NCI-H345 (cell line): ENCODE data around the gene ALOX5.

ENCODE experiments used
- DNase-seq: peaks from one replicate; lab custom pipeline; 2025; lab: John Stamatoyannopoulos, UW

ALOX5 gene

DNA sequence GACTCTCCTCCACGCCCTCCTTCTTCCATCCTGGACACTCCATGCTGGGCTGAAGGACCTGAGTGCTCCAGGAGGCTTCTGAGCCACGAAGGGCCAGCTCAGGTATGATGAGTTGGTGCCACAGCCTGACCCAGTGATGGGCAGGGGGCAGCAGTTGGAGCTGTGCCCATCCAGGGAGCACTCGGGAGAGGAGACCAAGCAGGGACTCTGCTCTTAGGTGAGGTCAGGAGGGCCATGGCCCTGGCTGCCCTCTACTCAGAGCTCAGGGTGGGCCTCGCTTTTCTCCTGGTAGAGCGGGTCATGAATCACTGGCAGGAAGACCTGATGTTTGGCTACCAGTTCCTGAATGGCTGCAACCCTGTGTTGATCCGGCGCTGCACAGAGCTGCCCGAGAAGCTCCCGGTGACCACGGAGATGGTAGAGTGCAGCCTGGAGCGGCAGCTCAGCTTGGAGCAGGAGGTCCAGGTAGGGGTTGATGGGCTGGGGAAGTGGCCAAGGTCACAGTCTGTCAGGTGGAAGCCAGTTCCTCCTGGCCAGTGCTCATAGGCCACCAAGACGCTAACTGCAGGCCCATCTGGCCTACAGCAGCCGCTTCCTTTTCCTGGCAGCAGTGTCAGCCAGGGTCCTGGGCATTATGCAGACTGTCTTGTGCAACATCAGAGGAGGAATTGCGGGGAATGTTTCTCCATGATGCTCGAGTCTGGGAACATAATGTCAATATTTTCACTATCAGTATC lies 50.8 kb downstream of the ALOX5 start:
- DNase-seq = no peak

DNA sequence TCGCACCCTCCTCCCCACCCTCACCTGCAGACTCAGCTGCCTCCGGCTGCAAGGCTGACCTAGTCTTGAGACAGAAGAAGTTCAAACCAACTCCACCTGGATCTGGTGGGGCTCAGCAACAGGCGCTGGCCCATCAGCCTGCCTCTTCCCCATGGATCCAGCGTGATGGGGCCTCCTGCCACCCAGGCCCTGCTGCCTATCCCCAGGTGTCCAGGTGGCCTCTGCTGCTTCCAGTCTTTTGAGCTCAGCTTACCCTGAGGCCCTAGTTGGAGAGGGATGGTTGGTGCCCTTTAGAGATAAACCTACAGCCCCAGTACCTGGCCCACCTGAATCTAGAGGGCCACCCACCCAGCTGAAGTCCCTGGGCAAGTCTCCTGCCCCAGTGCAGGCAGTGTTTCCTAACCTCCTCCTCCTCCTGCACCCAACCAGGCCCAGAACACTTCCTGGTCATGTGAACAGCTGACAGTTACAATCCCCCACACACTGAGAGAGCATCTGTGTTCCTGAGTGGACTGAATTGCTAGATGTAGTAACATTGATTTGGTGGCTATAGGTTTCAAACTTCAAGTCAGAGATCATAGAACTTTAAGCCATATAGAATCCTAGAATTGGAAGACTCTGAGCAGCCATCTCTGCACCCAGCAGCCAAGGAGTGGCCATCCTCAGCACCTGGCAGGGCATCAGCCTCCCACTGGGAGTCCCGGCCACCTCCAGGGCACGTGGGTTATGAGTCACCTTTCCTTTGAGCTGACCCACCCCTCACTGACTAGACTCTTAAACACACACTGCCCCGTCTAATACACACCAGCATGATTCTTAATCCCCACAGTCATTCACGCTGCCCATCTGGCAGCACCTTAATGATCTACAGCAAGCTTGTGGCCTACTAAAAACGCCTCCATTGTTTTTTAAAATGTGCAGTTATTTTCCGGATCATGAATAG lies 51.9 kb downstream of the ALOX5 start:
- no peak for DNase-seq

DNA sequence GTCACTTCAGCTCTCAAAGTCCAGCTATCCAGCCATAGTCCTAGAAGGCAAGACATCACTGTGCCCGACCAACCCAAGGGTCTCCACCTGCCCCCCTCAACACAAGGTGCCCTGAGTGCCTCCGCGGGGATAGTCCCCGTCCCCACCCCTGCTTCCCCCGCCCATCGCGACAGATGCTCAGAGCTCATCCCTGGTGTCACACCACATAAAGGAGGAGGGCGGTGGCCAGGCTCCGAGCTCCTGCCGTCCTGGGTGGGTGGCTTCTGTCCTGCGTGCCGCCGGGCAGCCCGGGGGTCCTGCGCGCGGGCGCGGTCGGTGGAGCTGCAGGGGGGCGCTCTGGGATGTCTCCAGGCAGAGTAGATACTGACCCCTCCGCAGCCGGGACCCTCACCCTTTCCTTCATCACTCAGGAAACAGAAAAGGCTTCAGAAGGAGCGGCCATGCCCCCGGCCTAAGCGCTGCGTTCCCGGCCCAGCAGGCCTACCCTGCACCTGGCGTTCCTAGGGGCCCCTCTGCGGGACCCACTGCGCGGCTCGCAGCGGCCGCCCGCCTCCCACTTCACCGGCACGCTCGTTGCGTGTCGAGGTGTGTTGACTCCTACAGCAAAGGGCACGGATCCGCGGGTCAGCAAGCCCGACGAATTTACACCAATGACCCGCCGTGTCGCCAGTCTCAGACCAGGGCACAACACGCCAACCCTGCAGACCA lies 53.4 kb downstream of the ALOX5 start:
- no peak for DNase-seq

DNA sequence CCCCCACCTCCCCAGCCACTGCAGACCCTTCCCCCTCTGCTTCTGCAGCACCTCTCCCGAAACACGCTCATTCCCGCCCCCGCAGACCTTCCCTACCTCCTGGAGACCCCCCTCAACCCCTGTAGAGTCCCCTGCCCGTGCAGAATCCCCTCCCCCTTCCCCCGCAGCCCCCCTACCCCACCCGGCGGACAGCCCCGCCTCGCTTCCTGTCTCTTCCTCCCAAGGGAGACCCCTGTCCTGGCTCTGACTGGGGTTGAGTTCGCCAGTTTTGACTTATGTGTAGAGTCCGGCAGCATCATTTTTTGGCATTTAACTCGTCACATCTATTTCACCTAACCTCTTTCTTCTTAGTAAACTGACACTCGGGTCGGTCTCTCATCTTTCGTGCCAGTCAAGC lies 54.0 kb downstream of the ALOX5 start:
- no peak for DNase-seq

DNA sequence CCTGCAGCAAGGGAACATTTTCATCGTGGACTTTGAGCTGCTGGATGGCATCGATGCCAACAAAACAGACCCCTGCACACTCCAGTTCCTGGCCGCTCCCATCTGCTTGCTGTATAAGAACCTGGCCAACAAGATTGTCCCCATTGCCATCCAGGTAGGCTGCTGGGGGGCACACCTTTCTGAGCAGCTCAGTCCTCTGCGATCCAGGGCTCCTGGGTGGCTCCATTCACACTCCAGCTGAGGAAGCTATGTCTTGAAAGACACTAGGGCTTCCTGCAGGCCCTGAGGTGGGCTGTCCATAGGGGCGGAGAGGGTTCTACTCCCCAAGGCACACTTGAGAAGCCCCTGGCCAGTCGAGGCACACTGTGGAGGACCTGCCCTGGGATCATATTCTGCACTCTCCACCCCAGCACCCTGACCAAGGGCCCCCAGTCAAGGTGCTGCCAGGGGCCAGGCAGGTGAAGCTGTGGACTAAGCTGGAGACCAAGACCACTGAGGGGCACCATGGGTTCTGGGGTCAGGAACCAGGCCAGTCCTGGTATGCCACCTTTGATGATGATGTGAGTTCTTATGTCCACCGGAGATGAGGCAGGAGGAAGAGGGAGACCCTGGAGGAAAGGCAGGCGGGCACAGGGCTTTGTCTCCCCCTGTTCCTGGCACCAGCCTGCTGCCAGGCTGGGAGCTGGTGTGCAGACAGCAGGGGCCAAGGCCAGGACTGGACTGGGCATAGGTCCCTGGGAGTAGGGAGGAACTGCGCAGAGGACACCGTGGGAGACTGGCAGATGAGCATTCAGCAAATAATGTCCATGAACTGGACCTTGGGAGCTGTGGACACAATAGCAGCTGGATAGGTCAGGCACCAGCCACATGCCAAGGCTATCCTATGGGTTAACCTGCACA lies 54.8 kb downstream of the ALOX5 start:
- DNase-seq = no peak

DNA sequence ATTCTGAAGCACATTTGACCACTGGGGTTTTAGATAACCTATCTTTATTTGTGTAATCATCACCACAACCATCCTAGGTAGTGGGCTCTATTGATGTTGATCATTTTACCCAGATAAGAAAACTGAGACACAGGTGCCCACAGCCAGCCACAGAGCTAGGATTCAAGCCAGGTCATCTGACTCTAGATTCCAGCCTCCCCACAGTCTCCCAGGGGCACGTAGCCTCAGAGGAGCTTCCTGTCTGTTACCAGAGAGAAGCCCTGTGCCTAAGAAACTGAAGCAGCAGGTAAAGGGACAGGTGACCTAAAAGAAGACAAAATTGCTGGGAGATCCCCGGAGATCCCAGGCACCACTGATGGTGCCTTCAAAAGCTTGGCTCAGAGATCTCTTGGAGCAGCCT lies 55.8 kb downstream of the ALOX5 start:
- DNase-seq = no peak

DNA sequence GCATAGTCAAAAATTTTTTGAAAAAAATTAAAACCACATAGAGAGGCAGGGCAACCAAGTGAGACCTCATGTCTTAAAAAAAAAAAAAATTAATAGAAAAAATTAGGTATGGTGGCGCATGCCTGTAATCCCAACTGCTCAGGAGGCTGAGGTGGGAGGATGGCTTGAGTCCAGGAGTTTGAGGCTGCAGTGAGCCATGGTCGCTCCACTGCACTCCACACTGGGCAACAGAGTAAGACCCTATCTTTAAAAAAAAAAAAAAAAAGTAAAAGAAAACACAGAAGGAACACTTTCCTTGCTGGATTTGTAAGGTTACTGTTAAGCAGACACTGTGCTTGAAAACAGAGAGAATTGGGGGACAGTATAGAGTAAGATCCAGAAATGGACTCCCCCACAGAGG lies 58.1 kb downstream of the ALOX5 start:
- DNase-seq = no peak

DNA sequence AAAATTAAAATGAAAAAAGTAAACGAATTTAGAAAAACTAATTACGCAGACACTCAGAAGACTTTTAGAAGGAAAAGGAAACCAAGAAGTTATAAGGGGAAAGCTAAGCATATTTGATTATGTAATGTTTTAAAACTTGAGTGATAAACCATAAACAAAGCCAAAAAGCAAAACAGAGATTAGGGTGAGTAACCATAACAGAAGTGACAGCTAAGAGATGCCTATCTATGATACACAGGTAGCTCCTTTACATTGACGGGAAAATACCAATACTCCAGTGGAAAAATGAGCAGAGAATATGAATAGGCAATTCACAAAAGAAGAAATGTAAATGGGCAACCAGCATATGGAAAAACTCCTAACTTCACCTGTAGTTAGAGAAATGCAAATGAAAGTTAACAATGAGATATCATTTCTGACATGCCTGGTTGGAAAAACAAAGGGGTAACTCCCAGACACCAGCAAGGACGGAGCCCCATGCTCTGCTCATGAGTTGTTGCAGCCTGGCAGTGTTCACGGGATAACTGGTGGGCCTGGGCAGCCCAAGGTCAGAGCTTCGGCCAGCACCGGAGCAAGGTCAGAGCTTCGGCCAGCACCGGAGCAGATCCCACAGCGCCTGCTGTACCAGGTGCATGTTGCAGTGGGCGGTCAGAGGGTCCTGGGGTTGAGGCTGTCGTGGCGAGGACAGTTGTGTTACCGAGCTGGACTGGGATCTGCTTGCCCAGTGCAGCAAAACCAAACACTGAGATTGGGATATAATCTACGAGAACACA lies 58.9 kb downstream of the ALOX5 start:
- no peak for DNase-seq

DNA sequence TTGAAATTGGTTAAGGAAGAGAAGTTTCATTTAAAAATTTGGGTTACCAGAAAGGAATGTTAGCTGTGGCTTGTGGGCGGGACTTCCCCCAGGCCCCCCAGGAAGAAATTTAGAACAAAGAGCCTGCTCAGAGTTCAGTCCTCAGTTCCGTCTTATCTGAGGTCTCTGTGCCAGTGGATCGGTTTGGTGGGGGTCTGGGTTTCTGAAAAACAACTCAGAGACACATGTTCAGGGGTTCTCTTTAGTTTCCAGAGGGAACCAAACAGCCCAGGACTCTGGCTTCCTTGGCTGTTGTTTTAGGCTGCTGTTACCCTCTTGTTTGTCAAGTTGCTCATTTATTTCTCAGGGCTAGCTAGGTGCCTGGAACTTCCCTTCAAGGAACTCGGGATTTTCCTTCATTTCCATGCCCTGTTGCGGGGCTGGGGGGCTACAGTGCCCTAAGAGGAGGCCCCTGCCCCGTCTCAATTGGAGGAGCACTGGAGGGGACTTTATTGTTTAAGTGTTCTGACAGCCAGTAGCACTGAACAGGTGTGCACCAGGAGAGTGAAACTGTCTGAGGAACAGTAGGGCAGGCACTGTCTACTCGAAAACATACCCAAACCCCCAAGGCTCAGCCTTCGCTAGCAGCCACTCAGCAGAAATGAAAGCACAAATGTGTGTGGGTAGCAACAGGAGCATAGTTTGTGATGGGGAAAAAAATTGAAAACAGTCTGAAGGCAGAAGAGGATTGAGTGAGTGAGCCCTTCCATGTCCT lies 59.9 kb downstream of the ALOX5 start:
- DNase-seq = no peak

DNA sequence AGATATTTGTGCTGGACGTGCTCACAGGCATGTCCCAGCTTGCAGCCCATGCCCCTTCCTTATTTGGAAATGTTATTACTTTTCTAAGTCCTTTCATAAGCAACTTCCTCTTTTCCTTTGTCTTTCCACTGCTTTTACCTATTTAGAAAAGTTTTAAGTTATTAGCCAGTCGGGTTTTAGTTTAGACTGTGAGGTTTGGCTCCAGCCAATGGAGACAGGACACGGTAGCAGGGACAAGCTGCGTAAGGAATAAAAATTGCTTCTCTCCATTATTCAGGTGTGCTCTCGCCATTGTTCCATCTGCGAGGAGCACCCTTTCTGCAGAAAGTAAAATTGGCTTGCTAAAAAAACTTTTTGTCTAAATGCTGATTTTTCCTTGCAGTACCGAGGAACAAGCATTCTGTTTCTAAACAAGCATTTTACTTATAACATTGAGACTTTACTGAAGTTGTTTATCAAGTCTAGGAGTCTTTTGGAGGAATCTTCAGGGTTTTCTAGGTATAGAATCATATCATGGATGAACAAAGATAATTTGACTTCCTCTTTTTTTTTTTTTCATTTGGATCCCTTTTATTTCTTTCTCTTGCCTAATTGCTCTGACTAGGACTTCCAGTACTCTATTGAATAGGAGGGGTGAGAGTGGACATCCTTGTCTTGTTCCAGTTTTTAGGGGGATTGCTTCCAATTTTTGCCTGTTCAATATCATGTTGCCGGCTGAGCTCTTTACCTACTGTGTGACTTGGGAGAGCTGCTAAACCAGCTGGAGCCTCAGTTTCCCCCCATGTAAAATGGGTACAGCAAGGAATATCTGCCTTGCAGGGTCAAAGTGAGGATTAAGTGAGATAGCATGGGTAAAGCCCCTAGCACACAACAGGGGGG lies 63.8 kb downstream of the ALOX5 start:
- DNase-seq = no peak

DNA sequence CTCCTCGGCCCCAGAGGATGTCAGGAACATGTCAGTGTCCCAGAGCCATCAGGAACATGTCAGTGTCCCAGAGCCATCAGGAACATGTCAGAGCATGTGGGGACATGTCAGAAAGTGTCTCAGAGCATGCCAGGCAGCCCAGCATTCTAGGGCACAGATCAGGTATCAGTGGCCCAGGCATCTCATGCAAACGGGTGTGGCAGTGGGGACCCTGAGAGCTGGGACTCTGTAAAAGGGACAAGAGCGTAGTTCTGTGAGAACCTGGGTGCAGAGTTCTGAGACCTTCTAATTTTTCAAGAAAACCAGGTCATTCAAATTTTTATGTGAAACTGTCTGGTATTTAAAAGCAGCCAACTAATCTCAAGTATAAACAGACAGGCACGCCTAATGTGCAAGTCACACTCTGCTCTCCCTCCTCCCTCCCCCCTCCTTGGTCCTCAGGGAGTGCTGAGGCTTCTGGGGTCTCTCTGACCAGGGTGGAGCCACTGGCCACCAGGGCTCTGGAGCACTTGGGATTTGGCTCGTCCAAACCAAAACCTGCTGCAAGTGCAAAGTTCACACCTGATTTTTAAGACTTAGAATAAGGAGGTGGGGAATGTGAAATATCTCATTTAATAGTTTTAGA lies 64.6 kb downstream of the ALOX5 start:
- no peak for DNase-seq

DNA sequence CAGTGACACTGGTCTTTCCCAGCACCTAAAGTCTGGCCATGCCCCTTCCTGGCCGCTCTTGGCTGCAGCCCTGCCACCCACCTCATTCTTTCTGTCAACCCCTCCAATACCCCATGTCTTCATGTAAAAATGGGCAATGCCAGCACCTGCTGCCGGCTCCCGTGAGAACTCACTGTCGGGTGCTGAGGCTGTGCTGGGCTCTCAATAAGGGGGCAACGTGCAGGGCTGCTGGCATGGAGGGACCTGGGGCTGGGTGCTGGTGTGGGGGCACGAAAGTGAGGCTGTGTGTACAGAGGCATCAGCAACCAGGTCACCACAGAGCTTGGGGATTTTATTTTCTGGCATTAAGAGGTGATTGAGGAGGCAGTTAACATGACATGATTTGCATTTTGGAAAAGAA lies 65.3 kb downstream of the ALOX5 start:
- no peak for DNase-seq

DNA sequence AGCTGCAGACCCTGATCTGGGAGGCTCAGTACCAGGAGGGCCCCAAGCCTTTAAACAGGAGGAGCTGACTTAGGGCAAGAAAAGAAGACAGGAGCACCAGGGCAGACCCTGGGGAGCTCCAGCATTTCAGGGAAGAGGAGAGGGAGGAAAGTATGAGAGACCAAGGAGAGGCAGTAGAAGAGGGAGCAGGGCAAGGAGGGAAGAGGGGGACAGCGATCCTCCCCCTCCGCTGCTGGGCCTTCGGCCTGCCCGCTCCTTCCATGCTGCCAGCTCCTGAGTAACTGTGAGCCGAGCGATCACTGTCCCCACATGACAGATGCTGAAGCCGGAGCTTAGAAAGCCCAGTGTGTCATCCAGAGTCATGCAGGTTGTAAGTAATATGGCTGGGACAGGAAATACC lies 65.9 kb downstream of the ALOX5 start:
- DNase-seq = no peak

DNA sequence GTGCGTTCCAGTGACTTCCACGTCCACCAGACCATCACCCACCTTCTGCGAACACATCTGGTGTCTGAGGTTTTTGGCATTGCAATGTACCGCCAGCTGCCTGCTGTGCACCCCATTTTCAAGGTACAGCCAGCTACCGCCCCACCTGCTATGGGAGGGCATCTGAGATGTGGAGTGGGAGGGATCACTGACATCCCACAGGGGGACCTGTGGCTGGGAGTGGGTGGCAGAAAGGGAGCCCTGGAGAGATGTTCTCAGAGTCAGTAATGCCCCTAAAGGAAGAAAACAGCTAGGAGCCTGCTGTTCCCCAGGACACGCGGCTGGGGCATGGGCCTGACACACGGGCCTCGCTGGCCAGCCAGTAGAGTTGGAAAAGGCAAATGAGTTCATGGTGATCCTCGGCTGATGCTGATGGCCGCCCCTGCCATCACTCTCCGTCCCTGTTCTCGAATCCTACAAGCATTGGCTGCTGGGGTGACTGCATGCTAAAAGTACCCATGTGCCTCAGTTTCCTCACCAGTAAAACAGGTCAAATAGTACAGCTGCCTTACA lies 66.6 kb downstream of the ALOX5 start:
- DNase-seq = no peak

DNA sequence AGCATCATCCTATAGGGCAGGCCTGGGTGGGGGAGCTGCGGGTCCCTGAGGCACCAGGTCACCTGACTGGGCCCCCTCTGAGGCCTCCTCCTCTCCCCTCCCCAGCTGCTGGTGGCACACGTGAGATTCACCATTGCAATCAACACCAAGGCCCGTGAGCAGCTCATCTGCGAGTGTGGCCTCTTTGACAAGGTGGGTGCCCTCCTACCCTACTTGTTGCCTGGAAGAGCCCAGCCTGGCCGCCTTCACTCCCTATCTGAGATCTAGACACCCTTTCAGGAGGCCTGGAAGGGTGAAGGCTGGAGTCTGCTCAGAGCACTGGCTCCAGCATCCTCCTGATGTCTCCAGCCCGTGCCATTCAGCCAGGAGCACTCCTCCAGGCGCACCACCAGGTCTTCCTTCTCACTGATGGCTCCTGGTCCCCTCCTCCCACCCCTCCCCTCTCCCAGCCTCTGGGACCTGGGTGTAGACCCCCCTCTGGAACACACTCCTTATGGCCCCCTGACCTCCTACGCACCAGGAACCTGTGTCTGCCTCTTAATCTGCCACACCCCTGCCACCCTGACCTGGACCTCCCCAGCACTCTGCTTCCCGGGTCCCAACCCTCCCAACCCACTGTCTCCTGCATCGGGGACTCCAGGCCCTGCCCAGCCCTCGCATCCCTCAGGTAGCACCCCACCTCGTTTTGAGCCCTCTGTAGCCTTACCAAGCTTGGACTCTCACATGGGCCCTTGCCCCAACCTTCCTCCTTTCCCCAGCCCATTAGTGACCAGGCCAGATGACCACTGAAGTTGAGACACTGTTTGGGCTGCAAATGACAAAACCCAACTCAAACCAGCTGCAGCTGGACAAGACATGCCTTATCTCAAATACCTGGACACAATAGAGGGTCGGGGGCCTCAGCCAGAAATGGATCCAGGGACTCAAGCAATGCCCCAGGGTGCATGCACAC lies 67.5 kb downstream of the ALOX5 start:
- DNase-seq = no peak

DNA sequence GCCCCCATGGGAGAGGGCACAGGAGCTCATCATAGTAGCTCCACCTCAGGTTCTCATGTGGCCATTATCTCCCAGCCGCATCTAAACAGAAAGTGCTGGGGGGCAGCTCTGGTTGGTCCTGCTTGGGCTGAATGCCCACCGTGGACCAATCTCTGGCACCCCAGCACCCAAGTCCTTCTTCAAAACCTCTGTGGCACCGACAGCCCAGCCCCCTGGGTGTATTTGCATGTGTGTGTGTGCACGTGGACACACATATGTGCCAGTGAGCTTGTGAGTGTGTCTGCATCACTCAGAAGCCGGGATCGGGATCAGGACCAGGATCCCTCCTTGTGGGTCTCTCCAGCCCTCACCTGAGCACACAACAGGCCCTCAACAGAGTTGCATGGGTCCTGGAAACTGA lies 68.2 kb downstream of the ALOX5 start:
- no peak for DNase-seq

DNA sequence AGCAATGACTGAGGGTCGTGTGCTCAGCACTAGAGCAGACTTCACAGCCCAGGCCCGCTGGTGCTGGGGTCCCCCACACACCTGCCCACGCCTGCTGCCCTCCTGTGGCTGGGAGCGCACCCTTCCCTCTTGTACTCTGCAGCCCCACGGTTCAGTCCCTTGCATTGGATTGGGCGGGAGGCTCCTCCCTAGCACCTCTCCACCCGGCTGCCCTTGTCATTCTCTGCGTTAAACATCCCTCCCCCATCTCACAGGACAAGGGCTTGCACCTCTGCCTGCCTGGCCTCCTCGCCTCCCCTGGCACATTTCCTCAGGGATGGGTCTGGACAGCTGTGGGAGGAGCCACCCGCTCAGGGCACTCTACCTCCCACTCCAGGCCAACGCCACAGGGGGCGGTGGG lies 68.6 kb downstream of the ALOX5 start:
- no peak for DNase-seq
